Nephron progenitor cell (in vitro differentiated cells): ENCODE data around the gene KCNMA1.

Experiments
- DNase-seq: peaks from one replicate; pipeline ENCODE4 v3.0.0; 2021
- H3K27ac Mint-ChIP-seq: 2 replicates; pipeline ENCODE4 v1.8.0; 2021; ENCODE audit warnings: mild to moderate bottlenecking, moderate library complexity, mixed read lengths
- H3K27me3 Mint-ChIP-seq: 2 replicates; pipeline ENCODE4 v1.8.0; 2021; ENCODE audit warnings: mild to moderate bottlenecking, low read depth, mixed read lengths; ENCODE audit not compliant: poor library complexity
- H3K36me3 Mint-ChIP-seq: 2 replicates; pipeline ENCODE4 v1.8.0; 2021; ENCODE audit warnings: low read depth, mixed read lengths
- H3K4me1 Mint-ChIP-seq: 2 replicates; pipeline ENCODE4 v1.8.0; 2021; ENCODE audit warnings: mixed read lengths
- H3K4me3 Mint-ChIP-seq: 2 replicates; pipeline ENCODE4 v1.8.0; 2021; ENCODE audit warnings: mild to moderate bottlenecking, moderate library complexity, mixed read lengths
- H3K9me3 Mint-ChIP-seq: 2 replicates; pipeline ENCODE4 v1.8.0; 2021; ENCODE audit warnings: mild to moderate bottlenecking, moderate library complexity, mixed read lengths
- CTCF ChIP-seq: fragments of 200-600 bp; sonication (generic); IDR thresholded peaks from 2 replicates; pipeline ENCODE4 v1.5.0; 2021; ENCODE audit warnings: antibody characterized with exemption

The KCNMA1 gene

GRCh38 chr10:77191324-77192049 lies 446.1 kb downstream of the KCNMA1 start:
- H3K36me3 Mint-ChIP-seq, result no peaks in the 10 kb centered on the region
- H3K27ac Mint-ChIP-seq, result no peak overlapping the region
- no peaks in the 10 kb centered on the region for H3K9me3 Mint-ChIP-seq
- TF ChIP-seq CTCF, result no peak
- H3K4me3 Mint-ChIP-seq, result no peak overlapping the region
- H3K27me3 Mint-ChIP-seq, result peaks cover 3% of the 10 kb centered on the region
- peaks cover 17% of the 10 kb centered on the region for H3K4me1 Mint-ChIP-seq
- DNase-seq, result no peak

- Mint-ChIP-seq H3K4me3 (no peak overlapping the region), H3K27me3 (peaks cover 3% of the 10 kb centered on the region), H3K27ac (no peak overlapping the region), H3K36me3 (no peaks in the 10 kb centered on the region), H3K4me1 (peaks cover 17% of the 10 kb centered on the region), H3K9me3 (no peaks in the 10 kb centered on the region)
- TF ChIP-seq CTCF, result no peak
- no peak for DNase-seq
Observed at GRCh38 chr10:77190291-77190690, 447.3 kb downstream of the KCNMA1 start.

GRCh38 chr10:77189520-77189919 lies 448.1 kb downstream of the KCNMA1 start:
- Mint-ChIP-seq H3K4me3 (no peak overlapping the region), H3K27ac (no peak overlapping the region), H3K9me3 (no peaks in the 10 kb centered on the region), H3K27me3 (peaks cover 5% of the 10 kb centered on the region), H3K4me1 (peaks cover 17% of the 10 kb centered on the region), H3K36me3 (no peaks in the 10 kb centered on the region)
- no peak for TF ChIP-seq CTCF
- no peak for DNase-seq

- Mint-ChIP-seq H3K27ac (no peak overlapping the region), H3K9me3 (no peaks in the 10 kb centered on the region), H3K36me3 (no peaks in the 10 kb centered on the region), H3K4me1 (peaks cover 17% of the 10 kb centered on the region), H3K4me3 (no peak overlapping the region), H3K27me3 (peaks cover 7% of the 10 kb centered on the region)
- DNase-seq, result no peak
- TF ChIP-seq CTCF, result no peak
Observed at GRCh38 chr10:77189075-77189474, 448.5 kb downstream of the KCNMA1 start.

DNA sequence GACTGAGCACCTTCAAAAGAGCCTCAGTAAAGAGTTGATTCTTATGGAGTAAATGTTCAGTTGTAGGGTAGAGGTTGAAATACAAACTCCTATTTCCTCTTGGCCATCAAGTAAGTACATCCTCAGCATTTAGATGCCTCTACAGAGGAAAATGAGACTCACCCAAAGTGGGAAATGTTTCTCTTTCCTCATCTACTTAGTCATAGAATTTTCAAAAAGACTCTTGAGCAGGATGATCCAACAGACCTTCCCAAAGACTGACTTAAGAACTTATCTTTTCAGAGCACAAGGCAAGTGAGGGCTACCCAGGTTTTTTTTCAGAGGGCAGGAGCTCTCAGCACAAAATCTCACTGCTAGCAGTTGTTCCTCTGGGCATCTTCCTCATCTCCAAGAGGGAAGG lies 449.1 kb downstream of the KCNMA1 start:
- TF ChIP-seq CTCF, result no peak
- Mint-ChIP-seq H3K27me3 (peaks cover 7% of the 10 kb centered on the region), H3K27ac (no peak overlapping the region), H3K4me3 (no peak overlapping the region), H3K36me3 (no peaks in the 10 kb centered on the region), H3K4me1 (peaks cover 17% of the 10 kb centered on the region), H3K9me3 (no peaks in the 10 kb centered on the region)
- DNase-seq, result no peak

DNA sequence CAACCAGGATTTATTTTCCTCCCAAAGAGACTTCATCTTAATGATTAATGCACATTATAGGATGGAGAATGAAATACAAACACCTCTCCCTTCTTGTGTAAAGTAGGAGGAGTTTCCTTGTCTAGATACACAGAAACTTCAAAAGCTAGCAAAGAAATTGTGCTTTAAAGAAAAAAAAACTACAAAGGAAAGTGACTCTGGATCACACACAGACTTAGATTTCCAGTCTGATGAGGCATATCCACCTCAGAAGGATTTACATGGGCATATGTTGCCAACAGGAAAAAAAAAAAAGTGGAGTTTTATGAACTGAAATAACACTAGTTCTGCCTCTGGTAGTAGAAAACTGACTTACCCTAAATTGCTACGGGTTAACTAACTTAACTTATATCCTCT lies 449.6 kb downstream of the KCNMA1 start:
- H3K9me3 Mint-ChIP-seq, result no peaks in the 10 kb centered on the region
- no peak for TF ChIP-seq CTCF
- H3K4me3 Mint-ChIP-seq, result no peak overlapping the region
- H3K36me3 Mint-ChIP-seq, result no peaks in the 10 kb centered on the region
- H3K4me1 Mint-ChIP-seq, result peaks cover 17% of the 10 kb centered on the region
- no peak for DNase-seq
- H3K27me3 Mint-ChIP-seq, result peaks cover 7% of the 10 kb centered on the region
- H3K27ac Mint-ChIP-seq, result no peak overlapping the region
